Spinal cord (tissue), 10 donors: ENCODE measurements around the gene SNF8. TPM values are rescaled to one million over a fixed set of nuclear protein-coding genes. Genes with fewer than 3 reads are reported as not detected.
A peak's percentile ranks its signal among the peaks of the same experiment; 100 is the strongest.

Experiments
- DNase-seq, 6 donors: peaks; one replicate each; pipeline versions ENCODE4 v3.0.0 to v3.0.0-alpha.2; 2013 to 2015; ENCODE audit warnings: low spot score in 6 of 6, low read depth in 4 of 6
- H3K27ac ChIP-seq: one replicate; pipeline ENCODE4 v1.5.1; 2013; ENCODE audit warnings: low read depth, low read length, control low read depth
- H3K27me3 ChIP-seq: one replicate; pipeline ENCODE4 v1.6.1; 2013; ENCODE audit warnings: low read length; ENCODE audit not compliant: control insufficient read depth, insufficient read depth
- H3K36me3 ChIP-seq: one replicate; pipeline ENCODE4 v1.6.1; 2013; ENCODE audit warnings: low read length; ENCODE audit not compliant: control insufficient read depth, insufficient read depth
- H3K4me1 ChIP-seq: one replicate; pipeline ENCODE4 v1.6.1; 2013; ENCODE audit warnings: low read length; ENCODE audit not compliant: control insufficient read depth, insufficient read depth
- H3K4me3 ChIP-seq: one replicate; pipeline ENCODE4 v1.5.1; 2013; ENCODE audit warnings: low read depth, low read length, control low read depth
- H3K9me3 ChIP-seq: one replicate; pipeline ENCODE4 v1.6.1; 2013; ENCODE audit warnings: low read length; ENCODE audit not compliant: control insufficient read depth, insufficient read depth
- WGBS: methylation state at CpG from one replicate; pipeline ENCODE4 v1.1.5; 2013; ENCODE audit warnings: missing lambda C conversion rate; ENCODE audit not compliant: insufficient coverage; 5-methylcytosine and 5-hydroxymethylcytosine counted together
- polyA plus RNA-seq, 2 donors: library from polyadenylated mRNA; unstranded; fragments of 120-200 nt; gene quantifications; one replicate each; pipeline ENCODE4 v1.2.1, GENCODE V29; 2013; ENCODE audit not compliant: insufficient read length in 2 of 2
- total RNA-seq, 2 donors: library from RNA; depleted of rRNA in 1 of 2; stranded (reverse); fragments of 120-200 nt in 1 of 2; fragments of >200 nt in 1 of 2; gene quantifications; one replicate each; pipeline versions ENCODE4 v1.2.3 to v1.2.4, GENCODE V29; 2013 to 2014
- donor health status: healthy.

SNF8 gene
- total and polyA plus RNA-seq, 4 donors: 34.6 to 108 (median 87.7) TPM

DNA sequence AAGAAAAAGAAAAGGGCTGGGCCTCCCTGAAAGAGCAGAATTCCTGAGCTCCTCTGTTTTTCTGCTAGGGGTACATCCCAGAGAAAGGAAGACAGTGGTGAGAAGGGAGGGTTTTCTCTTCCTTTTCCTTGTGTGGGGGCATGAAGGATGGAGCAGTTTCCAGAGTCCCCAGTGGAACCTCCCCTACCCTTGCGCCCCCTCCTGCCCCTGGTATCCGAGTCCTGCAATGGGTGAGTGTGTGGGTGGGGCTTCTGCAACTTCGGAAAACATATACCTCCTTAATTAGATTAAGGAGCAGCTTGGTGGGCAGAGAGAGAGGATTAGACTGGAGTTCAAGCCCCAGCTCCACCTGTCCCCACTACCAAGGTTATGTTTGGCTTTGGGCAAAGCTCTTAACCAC is 29.2 kb upstream of the SNF8 start:
- no peak for DNase-seq
- no peaks in the 10 kb centered on the region for H3K4me1 ChIP-seq
- no peaks in the 10 kb centered on the region for H3K36me3 ChIP-seq

GRCh38 chr17:48972749-48973097 is 28.1 kb upstream of the SNF8 start:
- Histone ChIP-seq H3K27me3 (no peaks in the 10 kb centered on the region), H3K27ac (no peak overlapping the region)

More for the DNA sequence above, 29.2 kb upstream of the SNF8 start:
- Histone ChIP-seq H3K9me3 (no peaks in the 10 kb centered on the region), H3K27me3 (no peaks in the 10 kb centered on the region), H3K27ac (no peak overlapping the region), H3K4me3 (no peak overlapping the region)
- WGBS: no CpG with 5 or more reads among the region's 3 CpGs

DNA sequence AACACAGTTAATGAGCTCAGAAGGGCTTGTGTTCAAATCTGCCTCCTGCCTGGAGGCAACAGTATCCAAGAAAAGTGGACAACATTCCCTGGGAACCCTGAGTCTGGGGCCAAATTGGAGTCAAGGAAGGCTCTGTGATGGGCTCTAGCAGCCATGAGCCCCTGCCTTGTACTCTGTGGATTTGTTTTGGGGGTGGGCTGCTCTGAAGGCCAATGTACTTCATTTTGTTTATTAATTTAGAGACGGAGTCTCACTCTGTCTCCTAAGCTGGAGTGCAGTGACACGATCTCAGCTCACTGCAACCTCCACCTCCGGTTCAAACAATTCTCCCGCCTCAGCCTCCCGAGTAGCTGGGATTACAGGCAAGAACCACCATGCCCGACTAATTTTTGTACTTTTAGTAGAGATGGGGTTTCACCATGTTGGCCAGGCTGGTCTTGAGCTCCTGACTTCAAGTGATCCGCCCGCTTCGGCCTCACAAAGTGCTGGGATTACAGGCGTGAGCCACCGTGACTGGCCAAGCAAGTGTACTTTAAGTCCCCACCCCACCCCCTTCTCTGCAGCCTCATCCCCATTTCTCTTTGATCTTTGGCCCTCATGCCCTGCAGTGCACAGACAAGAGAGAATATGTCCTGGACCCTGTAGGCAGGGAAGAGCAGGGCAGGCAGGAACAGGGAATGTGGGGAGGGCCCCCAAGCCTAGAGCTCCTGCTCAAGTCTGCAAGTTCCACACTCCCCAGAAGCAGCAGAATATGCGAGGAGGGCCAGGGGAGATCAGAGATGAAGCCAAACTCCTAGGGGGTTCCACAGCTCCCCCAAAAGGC is 26.4 kb upstream of the SNF8 start:
- no peak for DNase-seq
- Histone ChIP-seq H3K4me1 (no peaks in the 10 kb centered on the region), H3K9me3 (no peaks in the 10 kb centered on the region), H3K36me3 (no peaks in the 10 kb centered on the region), H3K27me3 (no peaks in the 10 kb centered on the region), H3K4me3 (no peak overlapping the region), H3K27ac (no peak overlapping the region)
- 78% methylated on average over 10 of the region's 12 CpGs for WGBS

More at GRCh38 chr17:48972749-48973097, 28.1 kb upstream of the SNF8 start:
- WGBS: 90% methylated on average over 4 of the region's 7 CpGs
- DNase-seq: no peak
- Histone ChIP-seq H3K36me3 (no peaks in the 10 kb centered on the region), H3K4me3 (no peak overlapping the region), H3K9me3 (no peaks in the 10 kb centered on the region), H3K4me1 (no peaks in the 10 kb centered on the region)

DNA sequence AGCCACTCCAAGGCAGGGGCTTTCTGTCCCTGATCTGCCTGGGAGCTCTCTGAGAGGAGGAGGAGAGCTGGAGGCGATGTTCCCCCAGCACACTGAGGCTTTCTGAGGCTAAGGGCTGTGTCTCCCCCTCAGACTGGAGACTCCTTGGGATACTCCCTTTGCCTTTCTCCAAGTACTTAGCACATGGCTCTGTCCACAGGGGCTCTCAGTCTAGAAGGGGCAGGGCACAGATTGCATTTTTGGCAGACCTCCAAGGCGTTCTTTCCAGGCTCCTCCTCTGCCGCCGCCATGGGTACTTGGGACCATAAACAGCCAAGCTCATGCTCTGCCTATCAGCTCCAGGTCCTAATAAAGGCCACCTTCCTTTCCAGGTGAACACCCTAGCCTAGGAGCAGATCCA is 25.6 kb upstream of the SNF8 start:
- no peak overlapping the region for H3K4me3 ChIP-seq
- H3K27me3 ChIP-seq: no peaks in the 10 kb centered on the region
- 52% methylated on average over 4 of the region's 4 CpGs for WGBS
- peak in 1 of 6 donors; percentile 28 for DNase-seq
- H3K27ac ChIP-seq: no peak overlapping the region
- H3K9me3 ChIP-seq: no peaks in the 10 kb centered on the region
- H3K36me3 ChIP-seq: no peaks in the 10 kb centered on the region
- no peaks in the 10 kb centered on the region for H3K4me1 ChIP-seq

GRCh38 chr17:48961516-48962233 is 17.0 kb upstream of the SNF8 start:
- Histone ChIP-seq H3K9me3 (no peaks in the 10 kb centered on the region), H3K27me3 (peaks cover 8% of the 10 kb centered on the region), H3K27ac (no peak overlapping the region), H3K36me3 (no peaks in the 10 kb centered on the region), H3K4me1 (no peaks in the 10 kb centered on the region), H3K4me3 (no peak overlapping the region)
- 88% methylated on average over 1 of the region's 10 CpGs for WGBS
- no peak for DNase-seq

GRCh38 chr17:48960834-48961515 is 16.3 kb upstream of the SNF8 start:
- no peak overlapping the region for H3K27ac ChIP-seq
- no peak for DNase-seq
- no peaks in the 10 kb centered on the region for H3K9me3 ChIP-seq
- peaks cover 8% of the 10 kb centered on the region for H3K27me3 ChIP-seq
- no peaks in the 10 kb centered on the region for H3K4me1 ChIP-seq
- no peaks in the 10 kb centered on the region for H3K36me3 ChIP-seq
- 21% methylated on average over 10 of the region's 11 CpGs for WGBS
- H3K4me3 ChIP-seq: no peak overlapping the region

- no peak for DNase-seq
- 79% methylated on average over 2 of the region's 7 CpGs for WGBS
- Histone ChIP-seq H3K4me3 (no peak overlapping the region), H3K9me3 (no peaks in the 10 kb centered on the region), H3K27ac (no peak overlapping the region), H3K4me1 (no peaks in the 10 kb centered on the region), H3K36me3 (no peaks in the 10 kb centered on the region), H3K27me3 (peaks cover 2% of the 10 kb centered on the region)
Observed at GRCh38 chr17:48954300-48954755, 9.7 kb upstream of the SNF8 start.

DNA sequence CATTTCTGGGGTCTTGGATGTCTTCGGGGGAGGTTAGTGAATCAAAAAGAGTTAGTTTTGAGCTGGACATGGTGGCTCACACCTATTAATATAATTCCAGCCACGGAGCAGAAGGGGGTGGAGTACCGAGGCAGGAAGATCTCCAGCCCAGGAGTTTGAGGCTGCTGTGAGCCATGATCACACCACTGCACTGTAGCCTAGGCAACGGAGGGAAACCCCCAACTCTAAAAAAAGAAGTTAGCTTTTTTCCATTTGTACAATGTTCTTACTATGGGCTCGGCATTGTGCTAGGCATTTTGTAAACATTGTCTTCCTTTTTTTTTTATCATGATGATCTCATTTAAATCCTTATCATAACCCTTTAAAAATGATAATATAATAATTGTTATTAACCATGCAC is 8.3 kb upstream of the SNF8 start:
- no peaks in the 10 kb centered on the region for H3K4me1 ChIP-seq
- DNase-seq: no peak
- no peaks in the 10 kb centered on the region for H3K36me3 ChIP-seq
- H3K27me3 ChIP-seq: no peaks in the 10 kb centered on the region
- no CpG with 5 or more reads among the region's 5 CpGs for WGBS
- H3K27ac ChIP-seq: no peak overlapping the region
- no peak overlapping the region for H3K4me3 ChIP-seq
- no peaks in the 10 kb centered on the region for H3K9me3 ChIP-seq

GRCh38 chr17:48951572-48951971 is 6.9 kb upstream of the SNF8 start:
- WGBS: 93% methylated on average over 4 of the region's 5 CpGs
- no peaks in the 10 kb centered on the region for H3K36me3 ChIP-seq

More at GRCh38 chr17:48951572-48951971, 6.9 kb upstream of the SNF8 start:
- H3K4me3 ChIP-seq: no peak overlapping the region
- H3K27me3 ChIP-seq: no peaks in the 10 kb centered on the region
- no peaks in the 10 kb centered on the region for H3K9me3 ChIP-seq
- no peak overlapping the region for H3K27ac ChIP-seq
- no peaks in the 10 kb centered on the region for H3K4me1 ChIP-seq
- DNase-seq: no peak
